Prostate gland (tissue), 2 donors: ENCODE measurements around the gene GNE.

ENCODE experiments used
- CTCF ChIP-seq, 4 experiments: fragments of 200-600 bp in 2 of 4; fragments of 450-650 bp in 2 of 4; sonication (generic) in 2 of 4; IDR thresholded peaks; 1 replicate in 3 of 4; 2 replicates in 1 of 4; pipeline ENCODE4 v1.5.1; 2016 to 2019; ENCODE audit warnings: antibody characterized with exemption in 4 of 4, mild to moderate bottlenecking in 2 of 4, moderate library complexity in 2 of 4
- POLR2A ChIP-seq: fragments of 450-650 bp; IDR thresholded peaks from one replicate; pipeline ENCODE4 v1.6.1; 2016; ENCODE audit warnings: antibody characterized with exemption, mild to moderate bottlenecking

- no peak for TF ChIP-seq CTCF (IDR thresholded peaks at IDR 0.05)
- no peak for TF ChIP-seq POLR2A
Observed at GRCh38 chr9:36258996-36259533, 817 bp upstream of the GNE start.
